UCSD-AML1 (cell line): ENCODE results near the gene EPHA5.

Experiments
- DNase-seq: peaks from one replicate; lab custom pipeline; 2025; ENCODE audit not compliant: unreplicated experiment; lab: John Stamatoyannopoulos, UW

Gene EPHA5

DNA sequence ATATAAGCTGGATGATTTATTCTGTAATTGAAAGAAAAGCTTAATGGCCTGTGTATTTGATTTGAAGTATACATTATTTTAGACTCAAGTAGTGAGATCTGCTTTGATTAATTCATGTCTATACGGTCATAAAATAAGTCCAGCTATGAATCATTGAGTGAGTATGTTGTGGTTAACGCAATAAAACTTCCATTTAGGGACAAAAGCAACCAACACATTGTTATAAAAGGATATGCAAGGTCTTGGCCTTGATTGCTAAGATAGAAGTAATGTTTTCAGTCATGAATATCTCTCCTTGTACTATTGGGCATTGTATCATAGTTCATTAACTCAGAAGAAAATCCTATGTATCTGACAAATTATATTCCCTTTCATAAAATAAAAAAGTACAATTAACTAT, 162.1 kb downstream of the EPHA5 start:
- DNase-seq = no peak

DNA sequence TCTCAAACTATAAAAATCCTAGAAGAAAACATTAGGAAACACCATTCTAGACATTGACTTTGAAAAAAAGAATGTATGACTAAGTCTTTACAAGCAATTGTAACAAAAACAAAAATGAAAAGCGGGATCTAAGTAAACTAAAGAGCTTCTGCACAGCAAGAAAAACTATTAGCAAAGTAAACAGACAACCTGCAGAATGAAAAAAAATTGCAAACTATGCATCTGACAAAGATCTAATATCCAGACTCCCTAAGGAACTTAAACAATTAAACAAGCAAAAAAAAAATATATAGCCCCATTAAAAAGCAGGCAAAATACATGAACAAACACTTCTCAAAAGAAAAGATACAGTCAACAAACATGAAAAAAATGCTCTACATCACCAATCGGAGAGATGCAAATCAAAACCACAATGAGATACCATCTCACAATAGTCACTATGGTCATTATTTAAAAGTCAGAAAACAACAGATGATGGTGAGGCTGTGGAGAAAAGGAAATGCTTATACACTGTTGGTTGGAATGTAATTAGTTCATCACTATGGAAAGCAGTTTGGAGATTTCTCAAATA, 168.1 kb downstream of the EPHA5 start:
- DNase-seq = no peak

DNA sequence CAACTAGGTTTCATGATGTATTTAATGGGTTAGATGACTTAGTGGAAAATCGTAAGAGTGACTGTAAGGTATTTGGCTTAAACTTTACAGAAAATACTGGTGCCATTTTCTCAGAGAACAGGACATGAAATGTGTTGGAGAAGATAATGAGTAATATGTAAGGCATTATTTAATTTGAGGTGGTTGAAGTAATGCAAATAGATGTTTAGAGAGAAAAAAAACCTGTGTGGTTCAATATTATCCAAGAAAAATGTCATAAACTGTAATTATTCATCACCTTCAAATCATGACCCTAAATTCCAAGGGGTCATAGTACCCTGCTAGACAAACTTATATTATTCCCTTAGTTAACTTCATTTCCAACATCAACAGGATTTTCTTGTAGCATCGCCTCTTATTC, 171.7 kb downstream of the EPHA5 start:
- no peak for DNase-seq

DNA sequence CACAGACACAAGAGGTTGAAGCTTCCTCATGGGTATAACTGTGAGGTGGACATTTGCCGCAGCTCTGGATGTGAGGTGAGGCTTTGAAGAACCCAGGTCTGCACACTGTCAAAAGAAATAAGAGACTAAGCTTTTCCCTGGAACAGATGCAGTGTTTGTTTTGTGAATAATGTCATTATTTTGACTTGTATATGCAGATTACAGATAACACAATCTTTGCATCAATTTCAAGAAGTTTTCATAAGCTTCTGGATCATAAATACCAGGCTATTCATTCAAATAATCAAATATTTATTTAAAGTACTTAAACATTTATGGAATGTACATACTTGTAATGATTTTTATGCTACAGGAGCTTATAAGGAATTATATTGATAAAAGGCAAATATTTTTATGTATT, 174.8 kb downstream of the EPHA5 start:
- no peak for DNase-seq

DNA sequence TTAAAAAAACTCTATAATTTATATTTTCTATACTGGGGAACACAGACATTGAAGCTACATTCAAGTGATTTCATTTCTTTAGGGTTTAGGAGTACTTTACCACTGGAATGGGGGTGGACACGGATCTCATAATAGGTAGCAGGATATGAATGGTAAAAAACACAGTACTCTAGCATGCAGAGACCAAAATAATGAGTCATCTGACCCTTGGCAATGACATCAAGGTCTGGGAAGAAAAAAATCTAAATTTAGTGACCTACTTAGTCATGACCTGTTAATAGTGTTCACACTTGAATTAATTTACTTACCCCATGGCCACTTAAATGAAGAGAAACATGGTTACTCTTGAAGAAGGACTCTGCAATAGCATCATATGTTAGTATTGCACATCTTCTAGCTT, 187.9 kb downstream of the EPHA5 start:
- no peak for DNase-seq

DNA sequence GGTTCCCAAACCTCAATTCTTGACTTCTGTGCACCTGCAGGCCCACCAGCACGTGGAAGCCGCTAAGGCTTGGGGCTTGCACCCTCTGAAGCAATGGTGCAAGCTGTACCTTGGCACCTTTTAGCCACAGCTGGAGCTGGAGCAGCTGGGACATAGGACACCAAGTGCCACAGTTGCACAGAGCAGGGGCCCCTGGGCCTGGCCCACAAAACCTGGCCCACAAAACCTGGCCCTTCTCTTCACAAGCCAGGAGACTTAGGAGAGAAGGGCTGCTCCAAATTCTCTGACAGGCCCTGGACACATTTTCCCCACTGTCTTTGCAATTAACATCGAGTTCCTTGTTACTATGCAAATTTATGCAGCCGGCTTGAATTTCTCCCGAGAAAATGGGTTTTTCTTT, 197.8 kb downstream of the EPHA5 start:
- DNase-seq = no peak

DNA sequence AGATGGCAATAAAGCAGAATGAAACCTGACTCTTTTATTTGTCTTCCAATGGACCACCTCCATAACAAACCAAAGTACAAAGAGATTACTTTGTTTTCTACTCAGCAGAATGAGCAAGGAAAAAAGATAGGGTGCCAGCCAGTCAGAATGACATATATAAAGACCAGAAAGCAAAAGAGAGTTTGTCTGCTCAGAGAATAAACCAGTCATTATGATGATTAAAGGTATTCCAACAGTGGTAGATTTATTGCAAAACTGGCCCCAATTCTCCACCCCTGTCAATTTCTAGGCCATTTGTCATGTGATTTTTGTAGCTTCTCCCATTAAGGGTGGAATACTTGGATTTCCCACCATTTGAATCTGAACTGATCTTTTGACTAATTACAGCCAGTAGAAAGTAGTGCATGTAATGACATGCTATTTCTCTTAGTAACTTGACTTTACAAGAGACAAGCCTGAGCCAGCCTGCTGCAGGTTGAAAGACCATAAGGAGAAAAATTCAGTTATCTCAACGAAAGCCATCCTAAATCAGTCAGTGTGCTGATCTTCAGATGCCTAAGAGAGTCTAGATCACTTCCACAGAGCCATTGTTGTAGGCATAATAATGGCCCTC, 203.1 kb downstream of the EPHA5 start:
- no peak for DNase-seq

DNA sequence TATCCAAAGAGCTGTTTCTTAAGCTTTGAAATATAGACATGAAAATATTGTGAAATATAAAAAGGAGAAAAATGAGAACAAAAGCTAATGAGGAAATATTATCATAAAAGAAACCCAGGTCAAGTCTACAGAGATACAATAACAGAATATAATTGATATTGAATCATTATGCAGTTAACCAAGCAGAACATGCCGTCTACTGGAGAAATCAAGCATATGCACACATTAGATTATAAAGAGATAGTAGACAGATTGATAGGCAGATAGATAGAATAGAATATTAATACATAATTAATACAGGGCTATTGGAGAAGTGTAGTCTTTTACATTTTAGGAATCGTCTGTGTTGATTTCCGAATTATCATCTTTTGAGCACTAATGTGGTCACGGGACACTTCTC, 208.5 kb downstream of the EPHA5 start:
- no peak for DNase-seq

DNA sequence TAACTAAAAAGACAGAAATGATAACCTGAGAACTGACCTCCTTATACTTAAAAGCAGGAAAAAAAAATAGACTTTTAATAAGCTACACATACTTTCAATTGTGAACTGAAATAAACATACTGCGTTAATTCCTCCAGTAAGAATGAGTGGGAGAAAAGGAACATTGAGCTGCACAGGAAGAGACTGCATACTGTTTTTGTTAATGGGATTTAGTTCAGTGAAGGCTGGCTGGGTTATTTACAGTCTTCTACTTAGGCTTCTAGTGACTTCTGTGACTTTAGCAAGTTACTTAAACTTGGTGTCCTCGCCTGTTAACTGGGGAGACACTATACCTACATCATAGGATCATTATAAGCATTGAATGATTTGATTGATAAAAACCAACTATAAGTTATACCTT, 213.3 kb downstream of the EPHA5 start:
- DNase-seq = no peak

DNA sequence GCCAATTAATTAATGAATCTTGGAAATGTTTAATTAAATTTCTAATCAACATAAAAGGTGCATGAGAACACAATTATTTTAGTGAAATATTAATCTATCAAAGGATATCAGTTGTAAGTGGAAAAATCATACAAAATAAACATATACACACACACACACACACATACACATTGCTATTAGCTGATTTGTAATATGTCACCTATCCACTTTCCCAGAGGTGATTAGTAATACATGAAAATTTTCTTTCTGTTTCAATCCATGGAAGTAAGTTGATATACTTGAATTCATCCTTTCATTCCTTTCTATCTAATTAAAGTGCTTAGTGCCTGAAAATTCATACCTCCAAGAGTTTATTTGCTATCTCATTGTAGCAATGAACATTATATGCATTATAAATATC, 213.7 kb downstream of the EPHA5 start:
- no peak for DNase-seq

DNA sequence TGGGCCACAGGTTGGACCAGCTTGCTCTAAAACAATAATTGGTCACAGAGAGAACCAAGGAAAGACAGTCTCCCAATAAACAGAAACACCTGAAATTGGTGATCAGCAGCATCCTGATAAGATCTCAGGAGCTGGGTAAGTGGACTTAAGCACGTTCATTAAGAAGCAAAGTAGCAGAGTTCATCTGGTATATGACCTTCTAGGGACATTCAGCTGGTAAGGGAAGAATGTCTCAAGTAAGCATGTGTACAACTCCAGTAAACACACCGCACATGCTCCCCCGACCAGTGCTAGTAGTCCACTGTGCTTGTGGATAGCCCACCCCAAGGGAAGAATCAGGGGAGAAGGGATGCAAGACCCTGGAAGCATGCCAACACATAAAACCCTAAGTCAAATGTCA, 216.9 kb downstream of the EPHA5 start:
- no peak for DNase-seq

DNA sequence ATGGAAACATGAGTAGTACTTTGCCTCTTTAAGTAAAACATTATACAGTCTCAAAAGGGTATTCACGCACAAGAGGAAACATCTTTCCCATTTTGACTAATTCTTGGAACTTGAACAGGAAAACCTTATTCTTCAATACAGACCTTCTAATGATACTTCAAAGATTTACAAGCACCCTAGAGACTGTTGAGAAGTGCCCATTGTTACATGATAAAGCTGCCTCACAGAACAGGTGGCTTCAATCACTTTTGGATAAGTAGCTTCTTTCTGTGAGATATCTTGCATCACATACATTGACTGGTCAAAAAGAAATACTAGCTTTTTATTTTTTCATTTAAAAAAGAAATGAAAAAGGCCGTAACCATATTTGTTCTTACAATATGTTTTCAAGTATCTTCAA, 219.4 kb downstream of the EPHA5 start:
- DNase-seq = no peak

DNA sequence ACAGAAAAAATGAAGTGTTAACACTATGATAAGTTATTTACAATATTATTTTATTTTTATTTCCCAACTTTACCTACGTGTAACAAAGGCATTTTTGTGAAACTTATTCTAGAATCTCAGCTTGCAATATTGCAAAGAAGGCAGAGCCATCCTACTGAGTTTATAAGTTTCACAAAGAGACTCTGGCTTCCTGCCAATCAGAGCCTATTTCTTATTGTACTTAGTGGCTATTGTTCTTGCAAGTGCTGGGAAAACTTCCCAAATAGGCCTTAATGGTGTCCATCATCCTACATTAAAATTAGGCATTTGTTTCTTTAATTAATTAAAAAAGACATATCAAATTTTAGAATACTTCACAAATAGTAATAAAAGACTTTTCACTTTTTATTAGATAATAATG, 233.2 kb downstream of the EPHA5 start:
- DNase-seq = no peak

DNA sequence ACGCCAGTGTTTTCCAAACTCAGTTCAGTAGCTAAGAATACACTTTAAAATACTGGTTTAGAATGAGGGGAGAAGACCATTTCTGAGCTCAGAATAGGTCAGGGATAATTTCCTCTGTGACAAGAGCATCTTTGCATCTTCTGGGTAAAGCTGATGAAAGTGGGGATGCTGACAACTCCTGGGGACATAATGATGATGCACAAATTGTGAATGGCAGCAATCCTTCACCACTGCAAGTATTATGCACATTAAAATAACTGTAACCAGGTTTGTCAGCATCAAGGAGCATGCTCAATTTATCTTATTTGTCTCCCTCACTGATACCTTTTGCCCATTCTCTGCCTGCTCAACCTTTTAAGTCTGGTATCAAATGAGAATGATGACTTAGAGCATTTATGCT, 248.2 kb downstream of the EPHA5 start:
- no peak for DNase-seq

DNA sequence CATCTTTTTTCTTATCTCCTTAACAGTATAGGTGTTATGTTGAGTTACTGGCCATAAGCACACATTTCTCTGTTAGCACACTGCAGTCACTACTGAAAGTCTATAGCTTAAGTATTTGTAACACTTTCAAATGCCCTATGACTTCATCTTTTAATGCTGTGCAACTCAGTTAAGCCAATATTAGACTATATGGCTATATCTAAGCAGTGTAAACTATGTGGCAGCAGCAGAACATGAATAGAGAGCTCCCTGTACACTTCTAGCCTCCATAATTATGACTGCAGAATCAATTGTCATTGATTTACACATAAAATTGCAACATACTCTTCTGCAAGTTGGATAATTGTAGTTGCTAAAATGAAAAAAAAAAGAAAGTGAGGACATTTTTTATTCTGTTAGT, 250.3 kb downstream of the EPHA5 start:
- no peak for DNase-seq

DNA sequence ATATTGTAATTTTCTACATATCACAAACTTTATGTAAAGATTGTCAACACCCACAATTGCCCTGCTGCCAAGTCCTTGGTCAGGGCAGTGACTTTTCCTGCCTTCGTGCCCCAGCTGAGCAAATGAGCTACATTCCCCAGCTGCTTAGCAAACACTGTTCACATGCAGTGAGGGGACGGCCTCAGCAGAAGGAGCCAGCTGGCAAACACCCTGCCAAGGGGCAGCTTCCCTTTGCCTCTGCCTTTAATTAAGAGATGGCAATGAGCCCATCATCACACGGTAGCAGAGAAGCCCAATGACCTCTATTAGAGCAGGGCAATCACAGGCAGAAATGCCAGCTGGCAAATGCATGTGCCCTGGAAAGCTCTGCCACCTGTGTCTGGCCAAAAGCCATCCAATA, 253.4 kb downstream of the EPHA5 start:
- DNase-seq = peak; percentile 4

DNA sequence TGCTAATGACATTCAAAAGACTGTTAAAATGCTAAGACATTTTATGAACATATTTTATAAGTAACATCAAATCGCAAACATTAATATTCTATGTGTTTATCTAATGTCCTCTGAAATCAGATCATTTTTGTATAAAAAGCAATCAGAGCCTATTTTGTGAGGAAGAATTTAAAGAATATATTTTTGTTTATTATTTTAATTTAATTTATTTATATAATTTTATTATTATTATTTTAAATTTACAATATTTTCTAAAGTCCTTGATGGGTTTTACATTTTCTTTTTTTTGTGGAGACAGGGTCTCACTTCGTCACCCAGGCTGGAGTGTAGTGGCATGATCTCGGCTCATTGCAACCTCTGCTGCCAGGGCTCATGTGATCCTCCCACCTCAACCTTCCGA, 262.8 kb downstream of the EPHA5 start:
- DNase-seq = no peak

DNA sequence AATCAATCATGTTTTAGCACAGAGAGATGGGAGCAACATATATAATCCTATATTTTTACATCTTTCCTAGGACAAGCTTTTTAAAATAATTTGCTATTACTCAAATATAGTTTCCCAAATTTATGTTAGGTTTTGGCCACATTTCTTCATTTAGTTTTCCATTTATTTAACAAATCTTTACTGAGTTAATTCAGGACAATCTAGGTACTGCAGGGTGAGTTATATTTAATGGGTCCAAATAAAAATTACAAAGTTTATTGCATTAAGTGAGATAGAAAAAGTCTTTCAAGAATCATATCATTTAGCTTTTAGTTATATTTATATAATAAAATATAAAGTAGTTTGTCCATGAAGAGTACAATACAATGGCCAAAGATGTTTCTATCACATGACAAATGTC, 269.2 kb downstream of the EPHA5 start:
- no peak for DNase-seq

DNA sequence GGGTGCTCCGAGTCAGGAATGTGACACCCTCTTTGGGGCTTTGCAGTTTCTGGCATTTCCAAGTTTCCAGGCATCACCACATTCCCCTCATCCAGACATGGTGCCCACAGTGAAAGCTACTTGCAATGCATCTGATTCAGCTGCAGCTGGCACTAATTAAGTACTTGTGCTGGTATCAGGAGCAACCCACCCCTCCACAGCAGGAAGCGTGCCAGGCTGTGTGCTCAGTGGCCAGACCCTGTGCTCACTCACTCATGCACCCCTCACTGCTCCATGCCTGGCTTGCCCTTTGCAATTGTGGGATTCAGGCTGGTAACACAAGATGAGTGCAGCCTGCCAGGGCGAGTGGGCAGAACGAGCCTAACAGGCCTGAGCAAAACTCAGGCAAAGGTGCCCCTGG, 271.2 kb downstream of the EPHA5 start:
- DNase-seq = peak; percentile 2

DNA sequence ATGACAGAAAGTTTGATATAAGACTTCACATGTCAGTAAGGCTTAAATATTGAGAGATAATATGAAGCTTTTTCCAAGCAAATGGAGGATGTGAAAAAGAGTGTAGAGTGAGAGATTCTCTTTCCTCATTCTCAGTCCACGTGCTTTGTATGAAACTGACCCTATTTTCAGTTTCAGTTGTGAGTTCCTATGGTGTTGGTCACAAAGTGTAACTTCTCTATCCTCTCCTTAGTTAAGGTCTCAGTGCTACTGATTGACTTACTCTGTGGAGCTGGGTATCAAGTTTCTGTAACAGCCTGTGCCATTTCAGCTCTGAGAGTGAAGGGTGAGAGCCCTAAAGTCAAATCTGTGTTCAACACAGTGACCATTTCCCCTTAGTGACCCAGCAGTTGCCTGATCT, 277.2 kb downstream of the EPHA5 start:
- no peak for DNase-seq

DNA sequence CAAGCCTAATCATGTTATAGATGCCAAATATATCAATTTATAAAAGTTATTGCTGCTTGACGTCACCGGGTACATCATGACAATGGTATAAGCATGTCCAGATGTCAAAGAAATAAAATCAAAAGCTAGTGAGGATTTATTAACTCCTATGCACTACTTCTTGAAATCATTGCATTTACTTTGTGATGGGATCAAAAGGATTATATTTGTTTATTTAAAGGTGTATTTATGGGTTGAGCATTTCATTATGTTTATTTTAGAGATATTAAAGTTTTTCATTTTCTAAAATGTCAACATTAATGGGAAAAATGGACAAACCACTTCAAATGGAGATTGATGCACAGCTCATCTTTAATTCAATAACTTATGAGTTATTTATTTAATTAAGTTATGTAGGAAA, 277.8 kb downstream of the EPHA5 start:
- no peak for DNase-seq

DNA sequence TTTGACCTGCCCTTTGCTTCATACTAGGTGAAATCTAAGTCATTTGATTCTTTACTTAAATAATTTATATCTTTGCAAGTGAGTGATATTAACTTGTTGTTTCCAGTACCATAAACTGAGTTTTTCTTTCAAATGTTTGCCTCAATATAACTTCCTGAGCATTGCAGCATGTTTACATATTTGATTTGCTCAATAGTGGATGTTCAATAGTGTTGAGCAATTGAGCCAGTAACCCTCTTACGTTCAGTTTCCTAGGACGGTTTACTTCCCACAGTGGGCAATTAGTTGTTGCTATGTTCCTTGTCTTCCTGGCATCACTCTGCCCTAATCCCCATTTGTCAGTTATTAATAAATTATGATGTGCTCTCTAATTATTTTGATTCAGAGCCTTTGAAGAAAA, 278.5 kb downstream of the EPHA5 start:
- DNase-seq = no peak

DNA sequence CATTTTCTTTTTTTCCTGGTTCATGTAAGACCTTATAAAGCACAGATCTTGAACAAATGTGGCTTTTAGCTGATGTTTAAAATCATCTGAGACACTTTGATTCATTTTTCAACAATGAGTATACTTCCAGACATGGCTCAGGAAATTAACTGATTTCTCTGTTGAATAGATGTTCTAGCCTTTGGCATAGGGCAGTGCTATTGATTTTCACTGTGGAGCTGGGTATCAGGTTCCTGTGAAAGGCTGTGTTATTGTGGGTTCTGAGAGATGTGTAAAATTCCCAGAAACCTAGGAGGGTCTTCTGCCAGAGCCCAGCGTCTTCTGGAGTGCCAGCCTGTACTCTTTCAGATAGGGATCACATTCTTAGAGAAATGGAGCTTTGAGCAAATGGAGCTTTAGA, 278.9 kb downstream of the EPHA5 start:
- DNase-seq = no peak

DNA sequence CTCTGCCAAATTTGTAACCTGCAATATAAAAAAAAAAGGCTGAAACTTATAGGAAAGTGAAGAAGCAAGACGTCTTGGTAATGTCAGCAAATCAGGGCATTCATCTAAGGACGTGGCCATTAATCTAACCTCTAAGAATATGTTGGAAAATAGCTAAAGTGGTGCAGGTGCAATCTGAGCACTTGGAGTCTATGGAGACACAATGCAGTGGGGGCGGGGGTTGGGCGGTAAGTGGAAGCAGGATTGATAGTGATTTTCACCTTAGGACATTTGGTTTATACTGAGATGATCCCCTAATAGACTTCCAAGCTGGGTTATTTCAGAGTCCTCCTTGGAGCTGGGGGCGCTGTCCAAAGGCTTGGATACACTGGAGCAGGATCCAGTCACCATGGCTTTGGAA, 283.4 kb downstream of the EPHA5 start:
- DNase-seq = no peak
